Measurements from ENCODE around the gene FNIP1.

GRCh38 chr5:131767891-131768290 is 28.9 kb downstream of the FNIP1 start:
- TF ChIP-seq, protein P1, sequence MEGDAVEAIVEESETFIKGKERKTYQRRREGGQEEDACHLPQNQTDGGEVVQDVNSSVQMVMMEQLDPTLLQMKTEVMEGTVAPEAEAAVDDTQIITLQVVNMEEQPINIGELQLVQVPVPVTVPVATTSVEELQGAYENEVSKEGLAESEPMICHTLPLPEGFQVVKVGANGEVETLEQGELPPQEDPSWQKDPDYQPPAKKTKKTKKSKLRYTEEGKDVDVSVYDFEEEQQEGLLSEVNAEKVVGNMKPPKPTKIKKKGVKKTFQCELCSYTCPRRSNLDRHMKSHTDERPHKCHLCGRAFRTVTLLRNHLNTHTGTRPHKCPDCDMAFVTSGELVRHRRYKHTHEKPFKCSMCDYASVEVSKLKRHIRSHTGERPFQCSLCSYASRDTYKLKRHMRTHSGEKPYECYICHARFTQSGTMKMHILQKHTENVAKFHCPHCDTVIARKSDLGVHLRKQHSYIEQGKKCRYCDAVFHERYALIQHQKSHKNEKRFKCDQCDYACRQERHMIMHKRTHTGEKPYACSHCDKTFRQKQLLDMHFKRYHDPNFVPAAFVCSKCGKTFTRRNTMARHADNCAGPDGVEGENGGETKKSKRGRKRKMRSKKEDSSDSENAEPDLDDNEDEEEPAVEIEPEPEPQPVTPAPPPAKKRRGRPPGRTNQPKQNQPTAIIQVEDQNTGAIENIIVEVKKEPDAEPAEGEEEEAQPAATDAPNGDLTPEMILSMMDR (IDR thresholded peaks at IDR 0.05), result no peak
- no peak for TF ChIP-seq POLR2A (IDR thresholded peaks at IDR 0.05)

All from tibial nerve (tissue), 3 donors.